ENCODE measurements around the gene ENOX1.

The ENOX1 gene

GRCh38 chr13:43487461-43487860 lies 299.3 kb downstream of the ENOX1 start:
- no peak for DNase-seq (ENCODE audit: low read depth, low spot score)

GRCh38 chr13:43484432-43485225 lies 302.1 kb downstream of the ENOX1 start:
- no peak for DNase-seq (ENCODE audit: low read depth, low spot score)

- no peak for DNase-seq (ENCODE audit: low read depth, low spot score)
Observed at GRCh38 chr13:43483930-43484329, 302.8 kb downstream of the ENOX1 start.

GRCh38 chr13:43482641-43483040 lies 304.1 kb downstream of the ENOX1 start:
- no peak for DNase-seq (ENCODE audit: low read depth, low spot score)

- no peak for DNase-seq (ENCODE audit: low read depth, low spot score)
Observed at GRCh38 chr13:43482026-43482425, 304.7 kb downstream of the ENOX1 start.

- DNase-seq (ENCODE audit: low read depth, low spot score), result no peak
Observed at GRCh38 chr13:43478902-43479301, 307.9 kb downstream of the ENOX1 start.

- DNase-seq (ENCODE audit: low read depth, low spot score), result no peak
Observed at GRCh38 chr13:43478211-43478610, 308.6 kb downstream of the ENOX1 start.

- DNase-seq (ENCODE audit: low read depth, low spot score), result no peak
Observed at GRCh38 chr13:43475140-43475539, 311.6 kb downstream of the ENOX1 start.

GRCh38 chr13:43473437-43473836 lies 313.3 kb downstream of the ENOX1 start:
- DNase-seq (ENCODE audit: low read depth, low spot score), result no peak

GRCh38 chr13:43472980-43473379 lies 313.8 kb downstream of the ENOX1 start:
- no peak for DNase-seq (ENCODE audit: low read depth, low spot score)

- DNase-seq (ENCODE audit: low read depth, low spot score), result no peak
Observed at GRCh38 chr13:43472339-43472738, 314.4 kb downstream of the ENOX1 start.

- DNase-seq (ENCODE audit: low read depth, low spot score), result no peak
Observed at GRCh38 chr13:43470610-43471009, 316.2 kb downstream of the ENOX1 start.

- no peak for DNase-seq (ENCODE audit: low read depth, low spot score)
Observed at GRCh38 chr13:43469791-43470190, 317.0 kb downstream of the ENOX1 start.

- DNase-seq (ENCODE audit: low read depth, low spot score), result no peak
Observed at GRCh38 chr13:43464578-43465264, 322.1 kb downstream of the ENOX1 start.

GRCh38 chr13:43448605-43449336 lies 338.0 kb downstream of the ENOX1 start:
- DNase-seq (ENCODE audit: low read depth, low spot score), result no peak

- DNase-seq (ENCODE audit: low read depth, low spot score), result no peak
Observed at GRCh38 chr13:43446126-43446525, 340.6 kb downstream of the ENOX1 start.

GRCh38 chr13:43445668-43446067 lies 341.1 kb downstream of the ENOX1 start:
- no peak for DNase-seq (ENCODE audit: low read depth, low spot score)

GRCh38 chr13:43444081-43444480 lies 342.7 kb downstream of the ENOX1 start:
- DNase-seq (ENCODE audit: low read depth, low spot score), result no peak

- no peak for DNase-seq (ENCODE audit: low read depth, low spot score)
Observed at GRCh38 chr13:43441899-43442499, 344.8 kb downstream of the ENOX1 start.

GRCh38 chr13:43441464-43441863 lies 345.3 kb downstream of the ENOX1 start:
- DNase-seq (ENCODE audit: low read depth, low spot score), result no peak

GRCh38 chr13:43434191-43434590 lies 352.6 kb downstream of the ENOX1 start:
- DNase-seq (ENCODE audit: low read depth, low spot score), result no peak

GRCh38 chr13:43433691-43434141 lies 353.1 kb downstream of the ENOX1 start:
- DNase-seq (ENCODE audit: low read depth, low spot score), result no peak

Measured in iPS DF 19.7 (cell line).